Measurements from ENCODE around the gene TEKT5.
"Not testable (repeated sequence)": the region's sequence is repeated elsewhere in the genome, so short reads cannot be mapped to it uniquely, and the experiment has no call there.

Gene TEKT5

GRCh38 chr16:10658943-10659342 lies 35.8 kb downstream of the TEKT5 start:
- no peak for DNase-seq (ENCODE audit: low read depth in 2 of 2)

- DNase-seq (ENCODE audit: low read depth in 2 of 2): no peak
Measured at GRCh38 chr16:10657925-10658324, 36.8 kb downstream of the TEKT5 start.

- no peak for DNase-seq (ENCODE audit: low read depth in 2 of 2)
Measured at GRCh38 chr16:10656618-10657017, 38.1 kb downstream of the TEKT5 start.

DNA sequence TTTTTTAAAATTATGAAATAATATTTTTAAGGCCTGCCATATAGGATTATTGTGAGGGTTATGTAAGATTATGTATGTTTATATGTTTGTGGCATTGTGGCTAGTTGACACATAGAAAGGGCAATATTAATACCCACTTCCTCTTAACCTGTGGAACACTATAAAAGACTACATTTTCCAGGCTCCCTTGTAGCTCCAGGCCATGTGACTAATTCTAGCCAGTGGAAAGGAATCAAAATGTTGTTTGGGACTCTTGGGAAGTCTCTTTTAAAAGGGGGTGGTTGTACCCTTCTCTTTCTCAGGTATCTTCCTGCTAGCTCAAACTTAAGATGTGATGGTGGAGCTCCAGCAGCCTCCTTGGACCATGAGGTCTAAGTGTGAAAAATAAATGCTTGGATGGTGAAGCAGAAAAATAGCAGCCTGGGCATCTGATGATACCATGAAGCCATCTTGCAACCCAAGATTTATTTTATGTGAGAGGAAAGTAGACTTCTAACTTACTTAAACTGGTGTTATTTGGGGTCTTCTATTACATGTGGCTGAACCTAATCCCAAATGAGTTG lies 39.2 kb downstream of the TEKT5 start:
- DNase-seq (ENCODE audit: low read depth in 2 of 2): no peak

DNA sequence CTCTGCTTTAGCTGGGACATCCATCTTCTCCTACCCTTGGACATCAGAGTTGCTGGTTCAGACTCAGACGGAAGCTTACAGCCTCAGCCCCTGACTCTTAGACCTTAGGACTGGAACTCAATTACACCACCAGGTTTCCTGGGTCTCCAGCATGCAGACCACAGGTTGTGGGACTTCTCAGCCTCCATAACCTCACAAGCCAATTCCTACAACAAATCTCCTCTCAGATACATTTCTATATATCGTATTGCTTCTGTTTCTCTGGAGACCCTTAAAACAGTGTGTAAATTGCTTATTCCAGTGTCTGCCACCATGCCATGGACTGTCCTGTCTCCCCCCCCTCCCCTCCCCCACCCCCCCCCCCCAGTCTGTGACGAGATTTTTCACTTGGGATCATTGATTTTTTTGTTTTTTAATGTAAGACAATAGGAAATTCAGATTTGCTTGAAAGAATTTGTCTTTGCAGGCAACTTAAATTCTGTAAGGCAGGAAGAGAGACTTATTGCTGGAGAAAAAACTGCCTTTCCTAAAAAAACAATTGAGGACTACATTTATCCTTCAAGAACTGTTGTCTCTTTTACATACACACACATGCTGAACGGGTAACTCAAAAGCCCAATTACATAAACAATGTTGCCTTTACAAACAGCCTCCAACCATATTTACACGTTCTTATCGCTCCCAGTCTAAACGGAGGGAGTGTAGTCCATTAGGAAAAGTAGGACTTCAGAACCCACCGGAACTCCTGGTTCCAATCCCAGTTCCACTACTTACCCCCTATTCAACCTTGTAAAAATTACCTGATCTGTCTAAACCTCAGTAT lies 39.9 kb downstream of the TEKT5 start:
- no peak for DNase-seq (ENCODE audit: low read depth in 2 of 2)

GRCh38 chr16:10652730-10653590 lies 41.8 kb downstream of the TEKT5 start:
- no peak for DNase-seq (ENCODE audit: low read depth in 2 of 2)

DNA sequence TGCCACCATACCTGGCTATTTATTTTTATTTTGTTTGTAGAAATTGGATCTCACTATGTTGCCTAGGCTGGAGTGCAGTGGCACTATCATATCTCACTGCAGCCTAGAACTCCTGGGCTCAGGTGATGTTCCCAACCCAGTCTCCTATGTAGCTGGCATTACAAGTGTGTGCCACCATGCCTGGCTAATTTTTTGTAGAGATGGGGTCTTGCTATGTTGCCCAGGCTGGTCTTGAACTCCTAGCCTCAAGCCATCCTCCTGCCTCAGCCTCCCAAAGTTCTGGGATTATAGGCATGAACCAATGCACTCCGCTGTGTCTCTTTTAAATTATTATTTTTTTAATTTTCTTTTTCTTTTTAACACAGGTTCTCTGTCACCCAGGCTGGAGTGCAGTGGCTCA lies 45.6 kb downstream of the TEKT5 start:
- DNase-seq (ENCODE audit: low read depth in 2 of 2): not testable (repeated sequence)

DNA sequence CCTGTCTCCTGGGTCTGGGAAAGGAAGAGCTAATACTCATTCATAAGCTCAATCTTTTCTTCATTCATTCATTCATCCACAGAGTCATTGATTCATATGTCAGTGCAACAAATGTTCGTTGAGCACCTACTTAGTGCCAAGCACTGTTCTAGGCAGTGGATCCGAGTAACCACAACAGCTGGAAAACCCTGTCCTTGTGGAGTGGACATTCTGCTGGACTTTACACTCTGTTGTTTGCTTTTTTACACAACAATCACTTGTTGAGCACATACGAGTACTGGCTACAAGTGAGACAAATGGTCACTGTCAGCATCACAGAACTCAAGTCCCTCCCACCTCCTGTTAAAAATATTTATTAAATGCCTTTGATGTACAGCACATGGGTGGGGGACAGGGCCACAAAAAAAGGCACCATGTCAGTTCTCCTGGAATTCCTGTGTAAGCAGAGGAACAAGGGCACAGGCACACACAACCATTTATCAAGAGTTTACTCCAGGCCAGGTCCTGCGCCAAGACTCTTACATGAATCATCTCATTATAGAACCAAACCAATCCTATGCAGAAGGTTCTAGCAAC lies 46.9 kb downstream of the TEKT5 start:
- no peak for DNase-seq (ENCODE audit: low read depth in 2 of 2)

DNA sequence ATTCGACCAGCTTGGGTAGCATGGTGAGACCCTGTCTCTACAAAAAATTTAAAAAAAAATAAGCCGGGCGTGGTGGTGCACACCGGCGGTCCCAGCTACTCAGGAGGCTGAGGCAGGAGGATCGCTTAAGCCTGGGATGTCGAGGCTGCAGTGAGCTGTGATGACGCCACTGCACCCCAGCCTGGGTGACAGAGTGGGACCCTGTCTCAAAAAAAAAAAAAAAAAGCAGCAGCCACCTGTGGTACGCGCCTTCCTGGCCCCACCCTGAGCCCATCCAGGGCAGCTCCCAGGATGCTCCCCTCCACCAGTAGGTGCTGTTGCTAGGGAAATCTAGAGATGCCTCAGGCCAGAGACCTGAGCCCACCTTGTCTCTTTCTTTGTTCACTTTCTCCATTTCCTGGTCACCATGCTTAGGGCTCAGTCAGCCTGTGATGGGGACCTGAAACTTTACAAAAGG lies 47.4 kb downstream of the TEKT5 start:
- no peak for DNase-seq (ENCODE audit: low read depth in 2 of 2)

- no peak for DNase-seq (ENCODE audit: low read depth in 2 of 2)
Measured at GRCh38 chr16:10646581-10647263, 48.0 kb downstream of the TEKT5 start.

DNA sequence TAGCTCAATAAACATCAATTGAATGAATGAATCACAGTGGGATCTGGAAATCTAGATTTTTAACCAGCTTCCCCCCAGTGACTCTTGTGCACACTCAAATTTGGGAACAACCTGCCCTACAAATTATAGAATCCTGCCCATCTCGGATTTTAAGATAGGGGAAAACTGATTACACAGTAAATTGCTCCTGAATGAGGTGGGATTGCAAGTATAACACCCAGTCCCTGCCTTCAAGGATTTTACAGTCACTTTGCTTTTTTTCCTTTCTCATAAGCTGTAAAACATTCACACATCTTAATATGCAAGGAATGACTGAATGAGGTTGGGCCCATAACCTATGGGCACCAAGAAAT lies 48.5 kb downstream of the TEKT5 start:
- DNase-seq (ENCODE audit: low read depth in 2 of 2): no peak

- no peak for DNase-seq (ENCODE audit: low read depth in 2 of 2)
Measured at GRCh38 chr16:10644092-10644491, 50.6 kb downstream of the TEKT5 start.

DNA sequence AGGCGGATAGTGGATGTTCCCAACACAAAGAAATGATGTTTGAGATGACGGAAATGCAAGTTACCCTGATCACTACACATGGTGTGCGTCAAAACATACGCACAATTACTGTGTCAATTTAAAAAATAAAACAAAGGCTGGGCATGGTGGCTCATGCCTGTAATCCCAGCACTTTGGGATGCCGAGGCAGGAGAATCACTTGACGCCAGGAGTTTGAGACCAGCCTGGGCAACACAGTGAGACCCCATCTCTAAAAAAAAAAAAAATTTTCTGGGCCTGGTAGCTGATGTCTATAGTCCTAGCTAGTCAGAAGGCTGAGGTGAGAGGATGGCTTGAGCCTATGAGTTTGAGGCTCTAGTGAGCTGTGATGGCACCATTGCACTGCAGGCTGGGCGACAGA lies 51.8 kb downstream of the TEKT5 start:
- DNase-seq (ENCODE audit: low read depth in 2 of 2): no peak

- DNase-seq (ENCODE audit: low read depth in 2 of 2): no peak
Measured at GRCh38 chr16:10641953-10642949, 52.5 kb downstream of the TEKT5 start.

GRCh38 chr16:10641555-10641952 lies 53.2 kb downstream of the TEKT5 start:
- DNase-seq (ENCODE audit: low read depth in 2 of 2): no peak

- no peak for DNase-seq (ENCODE audit: low read depth in 2 of 2)
Measured at GRCh38 chr16:10640934-10641333, 53.8 kb downstream of the TEKT5 start.

- no peak for DNase-seq (ENCODE audit: low read depth in 2 of 2)
Measured at GRCh38 chr16:10638101-10638500, 56.6 kb downstream of the TEKT5 start.

GRCh38 chr16:10637337-10638037 lies 57.2 kb downstream of the TEKT5 start:
- no peak for DNase-seq (ENCODE audit: low read depth in 2 of 2)

DNA sequence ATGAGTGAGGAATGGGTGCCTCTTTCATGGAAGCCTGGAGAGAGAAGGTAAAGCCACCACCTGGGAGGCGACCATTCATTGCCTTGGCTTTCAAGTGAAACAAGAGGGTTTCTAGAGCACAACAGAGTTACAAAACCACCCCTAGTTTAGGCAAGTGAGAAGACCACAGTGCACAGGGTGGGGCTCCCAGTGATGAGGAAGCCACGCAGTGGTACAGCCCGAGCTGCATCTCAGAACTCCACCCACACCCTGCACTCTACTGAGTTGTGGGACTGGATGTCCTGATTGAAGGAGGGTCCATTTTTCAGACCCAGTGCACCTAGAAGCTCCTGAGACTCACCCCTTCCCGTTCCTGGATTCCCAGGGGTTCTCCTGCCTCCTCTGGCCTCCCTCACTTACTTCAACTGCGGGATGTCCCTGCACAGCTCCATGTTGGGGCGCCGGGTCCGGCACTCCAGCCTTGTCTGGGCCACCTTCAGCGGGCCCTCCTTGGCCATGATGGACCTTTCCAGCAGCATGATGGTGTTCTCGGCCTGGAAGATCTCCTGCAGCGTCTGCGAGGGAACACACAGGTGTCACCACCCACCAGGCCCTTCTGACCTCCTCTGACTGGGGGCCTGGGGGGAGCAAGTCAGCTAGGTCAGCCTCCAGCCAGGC lies 59.2 kb downstream of the TEKT5 start:
- DNase-seq (ENCODE audit: low read depth in 2 of 2): no peak

Measured in stimulated activated CD4-positive, alpha-beta T cell treated with anti-CD3 and anti-CD28 coated beads, Interleukin-1b, Interleukin-23, amount 100 ng/mL, for 1 hour (primary cell).